Fibroblast of skin of right biceps (primary cell): Measurements from ENCODE around the gene DNAJC17.

ENCODE experiments used
- DNase-seq: peaks from one replicate; pipeline ENCODE4 v3.0.0-alpha.2; 2013

Gene DNAJC17

GRCh38 chr15:40764629-40765103 lies 42.6 kb downstream of the DNAJC17 start:
- no peak for DNase-seq

GRCh38 chr15:40763801-40764628 lies 43.3 kb downstream of the DNAJC17 start, which contains the start of gene GCHFR:
TSS of gene GCHFR (plus strand) at chr15:40764068. CDS start at chr15:40764181, 113 bp downstream.
- peak; percentile 57 for DNase-seq

- peak; percentile 74 for DNase-seq
Observed at GRCh38 chr15:40762919-40763800, 44.1 kb downstream of the DNAJC17 start.

GRCh38 chr15:40759961-40760360 lies 47.3 kb downstream of the DNAJC17 start:
- no peak for DNase-seq

- no peak for DNase-seq
Observed at GRCh38 chr15:40756938-40757337, 50.3 kb downstream of the DNAJC17 start.

- no peak for DNase-seq
Observed at GRCh38 chr15:40755812-40756208, 51.5 kb downstream of the DNAJC17 start.

- DNase-seq: peak; percentile 93
Observed at GRCh38 chr15:40754883-40755811, 52.1 kb downstream of the DNAJC17 start, which contains the start of gene RMDN3. TSS of gene RMDN3 (minus strand) at chr15:40755254. CDS start at chr15:40754783, 471 bp downstream.

GRCh38 chr15:40754574-40754882 lies 52.7 kb downstream of the DNAJC17 start:
- no peak for DNase-seq

GRCh38 chr15:40751745-40752144 lies 55.5 kb downstream of the DNAJC17 start:
- no peak for DNase-seq

GRCh38 chr15:40750885-40751284 lies 56.4 kb downstream of the DNAJC17 start:
- no peak for DNase-seq

- DNase-seq: no peak
Observed at GRCh38 chr15:40749151-40749630, 58.1 kb downstream of the DNAJC17 start.

- DNase-seq: no peak
Observed at GRCh38 chr15:40747685-40748631, 59.3 kb downstream of the DNAJC17 start.

GRCh38 chr15:40746916-40747418 lies 60.3 kb downstream of the DNAJC17 start:
- peak; percentile 60 for DNase-seq

GRCh38 chr15:40744815-40745152 lies 62.5 kb downstream of the DNAJC17 start:
- no peak for DNase-seq

GRCh38 chr15:40743921-40744814 lies 63.1 kb downstream of the DNAJC17 start:
- peak; percentile 72 for DNase-seq

GRCh38 chr15:40743485-40743901 lies 63.8 kb downstream of the DNAJC17 start:
- DNase-seq: no peak

- no peak for DNase-seq
Observed at GRCh38 chr15:40739854-40740253, 67.4 kb downstream of the DNAJC17 start.

GRCh38 chr15:40739047-40739446 lies 68.2 kb downstream of the DNAJC17 start:
- DNase-seq: no peak

GRCh38 chr15:40737048-40737447 lies 70.2 kb downstream of the DNAJC17 start:
- no peak for DNase-seq

- no peak for DNase-seq
Observed at GRCh38 chr15:40736575-40736974, 70.7 kb downstream of the DNAJC17 start.
